K562 (cell line): Measurements from ENCODE around the gene ZNF512B.

ENCODE experiments used
- BHLHE40 ChIP-seq: IDR thresholded peaks from 2 replicates; pipeline ENCODE4 v1.6.1; 2011; ENCODE audit warnings: low read length, improper control_type of control experiment
- CEBPB ChIP-seq: fragments of 450-650 bp; IDR thresholded peaks from 2 replicates; pipeline ENCODE4 v1.6.1; 2016; ENCODE audit warnings: missing genetic modification characterization, missing compliant biosample characterization
- CTBP1 ChIP-seq: fragments of 450-650 bp; IDR thresholded peaks from 2 replicates; pipeline ENCODE4 v1.6.1; 2016; ENCODE audit warnings: borderline replicate concordance
- FOXK1 ChIP-seq: sonication (generic); formaldehyde crosslinking; IDR thresholded peaks from 2 replicates; pipeline ENCODE4 v1.8.0; 2022; ENCODE audit warnings: missing genetic modification reagents, mild to moderate bottlenecking, borderline replicate concordance
- GABPB2 ChIP-seq: fragments of 250-450 bp; sonication (Bioruptor Pico); conservative IDR thresholded peaks from 2 replicates; pipeline ENCODE4 v1.5.1; 2021; ENCODE audit warnings: mild to moderate bottlenecking
- IRF2 ChIP-seq: sonication (generic); formaldehyde crosslinking; IDR thresholded peaks from 2 replicates; pipeline ENCODE4 v1.8.1; 2022; ENCODE audit warnings: mild to moderate bottlenecking, missing genetic modification reagents
- POLR2A ChIP-seq: fragments of 450-650 bp; conservative IDR thresholded peaks from 2 replicates; pipeline ENCODE4 v1.6.1; 2016
- ZEB2 ChIP-seq: fragments of 450-650 bp; IDR thresholded peaks from 2 replicates; pipeline ENCODE4 v1.6.1; 2016
- ZNF324 ChIP-seq: fragments of 250-450 bp; sonication (Bioruptor Pico); IDR thresholded peaks from 2 replicates; pipeline ENCODE4 v1.4.0; 2020; ENCODE audit warnings: mild to moderate bottlenecking
- ZZZ3 ChIP-seq: fragments of 450-650 bp; IDR thresholded peaks from 2 replicates; pipeline ENCODE4 v1.6.1; 2016; ENCODE audit warnings: antibody characterized with exemption, mild to moderate bottlenecking, moderate library complexity
- TF ChIP-seq, protein P1 (sequence below): sonication (generic); formaldehyde crosslinking; IDR thresholded peaks from 2 replicates; pipeline ENCODE4 v1.8.1; 2023; ENCODE audit warnings: mild to moderate bottlenecking, missing genetic modification reagents, moderate library complexity
- TF ChIP-seq, protein P2 (sequence below): sonication (generic); formaldehyde crosslinking; IDR thresholded peaks from 2 replicates; pipeline ENCODE4 v1.8.1; 2022; ENCODE audit warnings: missing genetic modification reagents

DNA sequence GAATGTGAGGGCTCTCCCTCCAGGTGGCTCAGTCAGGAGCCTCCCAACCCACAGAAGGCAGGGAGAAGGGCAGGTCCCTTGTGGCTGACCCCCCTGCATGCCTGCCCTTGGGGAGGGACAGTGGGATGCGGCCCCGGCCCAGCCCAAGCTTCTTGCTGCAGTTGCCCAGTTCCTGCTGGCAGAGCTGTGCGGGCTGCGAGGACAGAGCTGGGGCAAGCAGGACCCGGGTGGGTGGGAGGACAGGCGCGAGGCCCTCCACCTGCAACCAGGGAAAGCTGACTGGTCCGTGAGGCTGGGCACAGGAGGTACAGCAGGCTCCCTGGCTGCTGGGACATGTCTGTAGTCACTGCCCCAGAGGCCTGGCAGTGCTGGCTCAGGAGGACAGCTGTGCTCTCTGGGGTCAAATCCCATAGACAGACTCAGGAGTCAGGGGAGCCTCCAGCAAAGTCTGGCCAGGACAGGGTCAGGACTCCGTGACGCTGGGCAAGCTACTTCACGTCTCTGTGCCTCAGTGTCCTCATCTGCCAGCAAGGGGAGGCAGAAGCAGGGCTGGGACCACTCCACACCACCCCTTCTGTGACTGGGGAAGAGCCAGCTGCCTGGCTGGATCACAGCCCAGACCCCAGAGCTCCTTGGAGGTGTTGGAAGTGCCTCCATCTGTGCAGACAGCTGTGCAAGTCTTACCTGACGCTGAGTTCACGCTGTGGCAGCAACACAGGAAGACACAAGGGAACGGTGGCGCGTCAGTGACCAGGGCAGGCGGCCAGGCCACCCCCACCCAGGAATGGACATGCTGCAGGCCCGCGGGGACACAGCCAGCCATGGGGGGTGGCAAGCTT lies 26.5 kb downstream of the ZNF512B start:
- TF ChIP-seq, protein P1, sequence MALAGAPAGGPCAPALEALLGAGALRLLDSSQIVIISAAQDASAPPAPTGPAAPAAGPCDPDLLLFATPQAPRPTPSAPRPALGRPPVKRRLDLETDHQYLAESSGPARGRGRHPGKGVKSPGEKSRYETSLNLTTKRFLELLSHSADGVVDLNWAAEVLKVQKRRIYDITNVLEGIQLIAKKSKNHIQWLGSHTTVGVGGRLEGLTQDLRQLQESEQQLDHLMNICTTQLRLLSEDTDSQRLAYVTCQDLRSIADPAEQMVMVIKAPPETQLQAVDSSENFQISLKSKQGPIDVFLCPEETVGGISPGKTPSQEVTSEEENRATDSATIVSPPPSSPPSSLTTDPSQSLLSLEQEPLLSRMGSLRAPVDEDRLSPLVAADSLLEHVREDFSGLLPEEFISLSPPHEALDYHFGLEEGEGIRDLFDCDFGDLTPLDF (CRISPR knock-in tag) = no peak
- no peak for TF ChIP-seq CEBPB (tag)
- TF ChIP-seq ZZZ3 = no peak
- TF ChIP-seq POLR2A = no peak
- TF ChIP-seq CTBP1 = no peak
- no peak for TF ChIP-seq IRF2 (CRISPR knock-in tag)
- TF ChIP-seq BHLHE40 = no peak
- no peak for TF ChIP-seq ZEB2
- TF ChIP-seq GABPB2 = no peak
- TF ChIP-seq ZNF324 (CRISPR knock-in tag) = no peak
- no peak for TF ChIP-seq FOXK1
- TF ChIP-seq, protein P2, sequence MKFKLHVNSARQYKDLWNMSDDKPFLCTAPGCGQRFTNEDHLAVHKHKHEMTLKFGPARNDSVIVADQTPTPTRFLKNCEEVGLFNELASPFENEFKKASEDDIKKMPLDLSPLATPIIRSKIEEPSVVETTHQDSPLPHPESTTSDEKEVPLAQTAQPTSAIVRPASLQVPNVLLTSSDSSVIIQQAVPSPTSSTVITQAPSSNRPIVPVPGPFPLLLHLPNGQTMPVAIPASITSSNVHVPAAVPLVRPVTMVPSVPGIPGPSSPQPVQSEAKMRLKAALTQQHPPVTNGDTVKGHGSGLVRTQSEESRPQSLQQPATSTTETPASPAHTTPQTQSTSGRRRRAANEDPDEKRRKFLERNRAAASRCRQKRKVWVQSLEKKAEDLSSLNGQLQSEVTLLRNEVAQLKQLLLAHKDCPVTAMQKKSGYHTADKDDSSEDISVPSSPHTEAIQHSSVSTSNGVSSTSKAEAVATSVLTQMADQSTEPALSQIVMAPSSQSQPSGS (CRISPR knock-in tag) = no peak
